CD4-positive, alpha-beta memory T cell (primary cell): ENCODE data around the gene BLOC1S4. TPM values are rescaled to one million over a fixed set of nuclear protein-coding genes. Genes with fewer than 3 reads are reported as not detected.

Experiments
- CTCF ChIA-PET: fragments of 350-600 bp; sonication (Branson Sonifier 250); formaldehyde crosslinking; loops from one replicate; lab custom pipeline; 2021; ENCODE audit warnings: inconsistent platforms; ENCODE audit not compliant: partially characterized antibody; lab: Charles Lee
- POLR2A ChIA-PET: fragments of 350-600 bp; sonication (Branson Sonifier 250); formaldehyde crosslinking; loops from one replicate; lab custom pipeline; 2021; ENCODE audit not compliant: partially characterized antibody; lab: Charles Lee
- DNase-seq, 5 donors: peaks; one replicate each; pipeline versions ENCODE4 v3.0.0 to v3.0.0-alpha.2; 2020 to 2022; ENCODE audit warnings: mixed read lengths in 1 of 5
- H3K27ac ChIP-seq: one replicate; pipeline ENCODE4 v1.7.0; 2013; ENCODE audit warnings: low read depth, low read length
- H3K27me3 ChIP-seq: 2 replicates; pipeline ENCODE4 v1.7.0; 2013; ENCODE audit warnings: mild to moderate bottlenecking, low read length, moderate library complexity; ENCODE audit not compliant: insufficient read depth
- H3K36me3 ChIP-seq: 2 replicates; pipeline ENCODE4 v1.7.0; 2013; ENCODE audit warnings: mild to moderate bottlenecking, low read length, moderate library complexity; ENCODE audit not compliant: insufficient read depth
- H3K4me1 ChIP-seq: 2 replicates; pipeline ENCODE4 v1.7.0; 2013; ENCODE audit warnings: mild to moderate bottlenecking, low read length, moderate library complexity; ENCODE audit not compliant: insufficient read depth
- H3K4me3 ChIP-seq, 2 donors: one replicate each; pipeline ENCODE4 v1.7.0; 2013; ENCODE audit warnings: low read length in 2 of 2, mild to moderate bottlenecking in 1 of 2
- H3K9me3 ChIP-seq, 2 donors: one replicate each; pipeline ENCODE4 v1.7.0; 2013; ENCODE audit warnings: low read length in 2 of 2, control low read depth in 1 of 2; ENCODE audit not compliant: control insufficient read depth in 1 of 2
- H3K27ac Mint-ChIP-seq, 7 donors: one replicate each; pipeline ENCODE4 v1.8.0; 2020 to 2021; ENCODE audit warnings: mixed read lengths in 7 of 7, mild to moderate bottlenecking in 6 of 7, inconsistent platforms in 3 of 7, moderate library complexity in 3 of 7
- H3K27me3 Mint-ChIP-seq, 2 donors: one replicate each; pipeline ENCODE4 v1.8.0; 2020 to 2021; ENCODE audit warnings: mixed read lengths in 2 of 2
- H3K36me3 Mint-ChIP-seq, 2 donors: one replicate each; pipeline ENCODE4 v1.8.0; 2020 to 2021; ENCODE audit warnings: mixed read lengths in 2 of 2, inconsistent platforms in 1 of 2, mild to moderate bottlenecking in 1 of 2
- H3K4me1 Mint-ChIP-seq, 4 donors: one replicate each; pipeline ENCODE4 v1.8.0; 2020 to 2021; ENCODE audit warnings: mixed read lengths in 4 of 4, mild to moderate bottlenecking in 1 of 4
- H3K4me3 Mint-ChIP-seq, 8 donors: one replicate each; pipeline ENCODE4 v1.8.0; 2020 to 2021; ENCODE audit warnings: mixed read lengths in 8 of 8, mild to moderate bottlenecking in 7 of 8, moderate library complexity in 6 of 8, inconsistent platforms in 3 of 8
- H3K9me3 Mint-ChIP-seq, 8 donors: one replicate each; pipeline ENCODE4 v1.8.0; 2020 to 2021; ENCODE audit warnings: mixed read lengths in 8 of 8, mild to moderate bottlenecking in 5 of 8, inconsistent platforms in 3 of 8, moderate library complexity in 1 of 8
- intact Hi-C: fragments of 100-400 bp; cut with micrococcal nuclease; formaldehyde crosslinking; loops from one replicate; pipeline ENCODE4 v1.15.1; 2023
- polyA plus RNA-seq, 2 donors: library from polyadenylated mRNA; unstranded; fragments of 300-500 nt; fragmentation: Illumina TruSeq; gene quantifications; one replicate each; pipeline ENCODE4 v1.2.3, GENCODE V29; 2021
- total RNA-seq, 2 experiments: library from RNA; stranded (reverse); gene quantifications; one replicate each; pipeline ENCODE4 v1.2.3, GENCODE V29; 2021

Gene BLOC1S4
- total and polyA plus RNA-seq, 4 experiments from 2014 or later: 35.3 to 76.2 (median 55.2) TPM

DNA sequence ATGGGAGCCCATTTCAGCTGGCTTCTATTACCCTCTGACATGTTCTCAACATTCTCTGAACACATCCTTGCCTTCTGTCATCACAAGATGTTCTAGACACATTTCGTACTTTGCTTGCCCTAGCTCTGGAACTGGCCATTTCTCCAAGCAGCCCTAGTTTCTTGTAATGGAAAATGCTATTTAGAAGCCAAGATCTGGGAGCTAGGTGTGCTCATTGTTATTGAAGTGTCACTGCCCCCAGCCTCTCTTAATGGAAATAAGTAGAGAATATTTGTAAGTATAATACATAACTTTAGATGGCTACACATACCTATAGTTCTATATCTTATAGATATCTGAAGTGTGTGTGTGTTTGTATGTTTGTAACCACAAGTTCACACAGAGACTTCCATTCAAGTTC, 13.2 kb upstream of the BLOC1S4 start:
- no peak for DNase-seq
- Mint-ChIP-seq H3K4me3 (peak overlapping the region in 1 of 8 donors; percentile 49), H3K27me3 (no peaks in the 10 kb centered on the region), H3K36me3 (peaks cover 49 to 50% of the 10 kb centered on the region in 2 donors), H3K4me1 (peaks cover 59 to 82% (median 71%) of the 10 kb centered on the region in 4 donors), H3K27ac (peak overlapping the region in 6 of 7 donors; percentile 29 to 84 (median 52)), H3K9me3 (no peaks in the 10 kb centered on the region)
- Histone ChIP-seq H3K4me3 (no peak overlapping the region), H3K36me3 (peaks cover 16% of the 10 kb centered on the region), H3K9me3 (no peaks in the 10 kb centered on the region), H3K27ac (no peak overlapping the region), H3K27me3 (no peaks in the 10 kb centered on the region), H3K4me1 (peaks cover 73% of the 10 kb centered on the region)
- CTCF ChIA-PET: interaction anchor here (0.7 to 12.1 kb wide), 4 partner anchors 12 to 27 kb away, joined by 3 to 189 read pairs (median 6); a partner anchor contains a TSS
- intact Hi-C loops: no loop called here
- POLR2A ChIA-PET: interaction anchor here (1.0 to 34.5 kb wide), 6 partner anchors 9 to 62 kb away, joined by 3 to 1401 read pairs (median 24); partner anchors contain the start of genes BLOC1S4, MRFAP1 and S100P

DNA sequence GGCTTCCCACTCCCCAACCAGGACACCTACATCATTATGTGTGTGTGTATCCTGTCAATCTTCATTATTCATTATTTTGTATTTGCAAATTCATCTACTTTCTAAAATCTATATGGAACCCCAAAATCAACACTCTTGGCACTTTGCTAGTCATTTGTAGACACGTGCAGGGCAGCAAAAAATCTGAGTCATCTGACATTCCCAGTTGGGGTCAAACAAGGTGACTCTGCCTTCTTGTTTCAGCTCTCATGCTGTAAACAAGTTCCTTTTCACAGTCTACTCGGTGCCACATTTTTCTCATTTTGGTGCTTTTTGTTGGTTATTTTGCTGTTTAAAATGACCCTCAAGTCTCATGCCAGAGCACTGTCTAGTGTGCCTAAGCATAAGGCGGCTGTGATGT, 12.2 kb upstream of the BLOC1S4 start:
- H3K27ac ChIP-seq: no peak overlapping the region
- peaks cover 55 to 56% of the 10 kb centered on the region in 2 donors for H3K36me3 Mint-ChIP-seq
- CTCF ChIA-PET: interaction anchor here (2.0 to 12.1 kb wide), 4 partner anchors 13 to 170 kb away, joined by 5 to 189 read pairs (median 8); partner anchors contain the start of gene BLOC1S4
- peaks cover 73% of the 10 kb centered on the region for H3K4me1 ChIP-seq
- H3K4me1 Mint-ChIP-seq: peaks cover 63 to 84% (median 72%) of the 10 kb centered on the region in 4 donors
- no peak overlapping the region for H3K4me3 Mint-ChIP-seq
- intact Hi-C loops: no loop called here
- POLR2A ChIA-PET: interaction anchor here (0.7 to 34.5 kb wide), 6 partner anchors 10 to 81 kb away, joined by 3 to 1401 read pairs (median 27); partner anchors contain the start of genes BLOC1S4, MRFAP1 and S100P
- DNase-seq: no peak
- no peaks in the 10 kb centered on the region for H3K9me3 Mint-ChIP-seq
- peak overlapping the region; percentile 18 to 83 (median 52) for H3K27ac Mint-ChIP-seq
- peaks cover 16% of the 10 kb centered on the region for H3K36me3 ChIP-seq
- H3K27me3 ChIP-seq: no peaks in the 10 kb centered on the region
- H3K27me3 Mint-ChIP-seq: no peaks in the 10 kb centered on the region
- no peak overlapping the region for H3K4me3 ChIP-seq
- no peaks in the 10 kb centered on the region for H3K9me3 ChIP-seq

DNA sequence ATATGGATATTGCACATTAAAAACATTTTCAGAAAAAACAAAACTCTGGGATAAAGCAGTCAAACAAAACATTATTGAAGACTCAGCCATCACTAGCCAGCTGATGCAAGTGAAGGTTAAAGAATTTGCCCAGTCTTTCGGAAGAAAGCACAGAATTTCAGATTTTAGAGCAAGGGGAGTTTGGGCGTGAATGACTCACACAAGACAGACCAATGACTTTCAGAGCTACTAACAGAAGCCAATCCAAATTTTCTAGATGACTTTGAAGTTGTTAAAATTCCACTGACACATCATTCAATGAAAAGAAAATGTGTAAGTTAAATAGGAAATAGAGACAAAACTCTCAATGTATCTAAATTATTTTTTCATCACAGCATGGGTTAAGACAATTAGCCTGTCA, 10.3 kb upstream of the BLOC1S4 start:
- H3K9me3 Mint-ChIP-seq: no peaks in the 10 kb centered on the region
- intact Hi-C loops: no loop called here
- no peaks in the 10 kb centered on the region for H3K27me3 ChIP-seq
- ChIA-PET CTCF (interaction anchor here (1.4 to 12.1 kb wide), 6 partner anchors 11 to 168 kb away, joined by 4 to 189 read pairs (median 6); partner anchors contain the start of gene BLOC1S4), POLR2A (interaction anchor here (3.4 to 34.5 kb wide), 4 partner anchors 11 to 65 kb away, joined by 11 to 1401 read pairs (median 353); partner anchors contain the start of genes BLOC1S4, MRFAP1 and S100P)
- peaks cover 63% of the 10 kb centered on the region for H3K4me1 ChIP-seq
- H3K4me3 Mint-ChIP-seq: peak overlapping the region in 5 of 8 donors; percentile 18 to 100 (median 58)
- peak overlapping the region in 6 of 7 donors; percentile 47 to 90 (median 65) for H3K27ac Mint-ChIP-seq
- H3K4me3 ChIP-seq: no peak overlapping the region
- H3K27ac ChIP-seq: no peak overlapping the region
- no peaks in the 10 kb centered on the region for H3K27me3 Mint-ChIP-seq
- no peaks in the 10 kb centered on the region for H3K9me3 ChIP-seq
- peaks cover 55 to 84% (median 69%) of the 10 kb centered on the region in 4 donors for H3K4me1 Mint-ChIP-seq
- no peak for DNase-seq
- peaks cover 16% of the 10 kb centered on the region for H3K36me3 ChIP-seq
- H3K36me3 Mint-ChIP-seq: peaks cover 50 to 67% of the 10 kb centered on the region in 2 donors

DNA sequence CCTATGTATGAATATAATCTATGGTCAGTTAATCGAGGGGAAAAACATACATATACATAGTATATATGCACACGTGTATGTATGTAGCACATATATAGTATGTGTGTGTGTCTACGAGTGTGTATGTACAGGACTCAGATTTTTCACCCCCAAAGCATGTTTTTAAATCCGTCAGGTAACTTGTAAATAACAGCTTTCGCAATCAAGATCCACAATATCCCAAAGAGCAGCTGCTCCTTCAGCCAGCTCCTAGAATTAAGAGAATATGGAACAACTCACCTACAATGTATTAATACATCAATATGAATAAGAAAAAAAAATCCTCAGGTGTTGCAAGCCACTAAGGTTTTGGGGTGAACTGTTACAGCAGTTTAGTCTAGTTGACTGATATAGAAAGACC, 9.8 kb upstream of the BLOC1S4 start:
- no peak overlapping the region for H3K4me3 ChIP-seq
- intact Hi-C loops: no loop called here
- Mint-ChIP-seq H3K4me3 (peak overlapping the region in 7 of 8 donors; percentile 1 to 100 (median 79)), H3K27ac (peak overlapping the region in 6 of 7 donors; percentile 52 to 88 (median 80)), H3K36me3 (peaks cover 48 to 66% of the 10 kb centered on the region in 2 donors), H3K9me3 (no peaks in the 10 kb centered on the region), H3K4me1 (peaks cover 54 to 87% (median 68%) of the 10 kb centered on the region in 4 donors), H3K27me3 (no peaks in the 10 kb centered on the region)
- ChIA-PET POLR2A (interaction anchor here (2.3 to 34.5 kb wide), 5 partner anchors 10 to 362 kb away, joined by 10 to 1401 read pairs (median 43); partner anchors contain the start of genes BLOC1S4, GRPEL1, MRFAP1 and S100P), CTCF (interaction anchor here (0.8 to 12.1 kb wide), 7 partner anchors 10 to 31 kb away, joined by 3 to 189 read pairs (median 8); partner anchors contain the start of gene BLOC1S4)
- no peak overlapping the region for H3K27ac ChIP-seq
- DNase-seq: no peak
- H3K4me1 ChIP-seq: peaks cover 61% of the 10 kb centered on the region
- no peaks in the 10 kb centered on the region for H3K27me3 ChIP-seq
- peaks cover 16% of the 10 kb centered on the region for H3K36me3 ChIP-seq
- H3K9me3 ChIP-seq: no peaks in the 10 kb centered on the region

DNA sequence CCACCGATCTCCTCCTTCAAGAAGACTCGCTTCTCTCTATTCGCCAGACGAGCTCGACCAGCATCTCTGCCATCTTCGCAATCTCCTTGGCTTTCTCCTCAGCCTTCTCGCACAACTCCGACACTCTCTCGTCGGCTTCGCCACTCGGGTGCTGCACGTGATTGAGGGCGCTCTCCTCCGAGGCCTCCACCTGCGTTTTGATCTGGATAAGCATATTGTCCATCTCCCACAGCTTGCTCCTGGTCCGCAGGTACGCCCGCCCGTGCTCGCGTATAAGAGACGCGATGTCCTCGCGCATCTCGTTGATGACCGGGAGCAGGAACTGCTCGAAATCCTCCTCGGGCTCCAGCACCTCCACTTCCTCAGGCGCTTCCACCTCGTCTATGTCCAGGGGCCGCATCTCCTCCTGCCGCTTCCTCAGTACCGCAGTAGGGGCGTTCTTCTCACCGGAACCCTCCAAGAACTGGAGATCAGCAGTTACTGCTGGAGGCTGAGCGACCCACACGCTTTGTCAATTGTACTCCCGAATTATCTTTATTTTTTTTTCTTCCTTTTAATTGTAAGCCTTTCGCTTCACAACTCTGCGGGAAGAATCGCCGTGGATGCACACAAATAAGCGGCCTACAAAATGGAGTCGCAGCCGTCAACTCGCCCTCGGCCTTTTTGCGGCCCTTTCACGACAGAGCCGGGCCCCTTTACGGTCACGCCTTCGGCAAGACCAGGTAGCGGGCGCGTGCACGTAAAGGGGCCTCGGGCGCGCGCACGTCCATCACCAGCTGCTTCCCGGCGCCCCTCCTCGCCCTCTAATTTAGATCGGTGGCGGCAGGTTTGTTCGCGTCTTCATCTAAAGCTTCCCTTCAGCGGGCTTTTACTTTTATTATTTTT, 6.5 kb upstream of the BLOC1S4 start, which contains the start of gene MRFAP1L1:
TSS of gene MRFAP1L1 (minus strand) at position 636 of the 885 bp plus-strand sequence. CDS start at position 400, 236 bp downstream.
- intact Hi-C loops: loop anchor here (1.0 to 2.0 kb wide), 6 partner anchors 8 to 73 kb away; partner anchors contain the start of genes KIAA0232 and MRFAP1
- Mint-ChIP-seq H3K36me3 (peaks cover 33 to 50% of the 10 kb centered on the region in 2 donors), H3K4me1 (peaks cover 44 to 71% (median 55%) of the 10 kb centered on the region in 4 donors)

DNA sequence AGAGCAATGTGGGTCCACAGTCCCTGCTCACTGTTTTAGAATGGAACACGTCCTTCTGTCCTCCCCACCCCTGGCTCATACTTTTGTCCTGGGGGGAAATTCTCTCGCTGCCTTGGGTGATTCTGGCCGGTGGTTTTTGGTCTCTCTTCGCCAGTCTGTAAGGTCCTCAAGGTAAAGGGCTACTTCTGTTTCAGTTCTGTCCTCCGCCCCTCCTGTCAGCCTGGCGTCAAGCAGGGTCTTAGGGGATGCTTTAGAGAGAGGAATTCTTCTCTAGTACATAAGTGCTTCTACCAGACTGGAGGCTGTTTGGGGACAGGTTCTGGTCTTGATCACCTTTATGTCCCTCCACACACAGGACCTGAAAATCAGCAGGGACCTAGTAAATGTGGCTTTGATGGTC, 5.7 kb upstream of the BLOC1S4 start:
- H3K4me3 Mint-ChIP-seq: peak overlapping the region; percentile 97 to 100 (median 99)
- H3K36me3 ChIP-seq: peaks cover 10% of the 10 kb centered on the region
- peaks cover 46% of the 10 kb centered on the region for H3K4me1 ChIP-seq
- peak overlapping the region; percentile 49 to 74 for H3K4me3 ChIP-seq
- peaks cover 25 to 42% of the 10 kb centered on the region in 2 donors for H3K36me3 Mint-ChIP-seq
- no peaks in the 10 kb centered on the region for H3K9me3 Mint-ChIP-seq
- ChIA-PET POLR2A (interaction anchor here (0.7 to 34.5 kb wide), 14 partner anchors 8 to 359 kb away, joined by 3 to 1401 read pairs (median 4); partner anchors contain the start of genes KIAA0232, MRFAP1, S100P and TBC1D14), CTCF (interaction anchor here (0.8 to 12.1 kb wide), 10 partner anchors 8 to 163 kb away, joined by 3 to 189 read pairs (median 6); a partner anchor contains a TSS)
- H3K4me1 Mint-ChIP-seq: peaks cover 37 to 63% (median 51%) of the 10 kb centered on the region in 4 donors
- H3K27me3 ChIP-seq: no peaks in the 10 kb centered on the region
- no peaks in the 10 kb centered on the region for H3K9me3 ChIP-seq
- no peaks in the 10 kb centered on the region for H3K27me3 Mint-ChIP-seq
- peak overlapping the region; percentile 95 for H3K27ac ChIP-seq
- peak overlapping the region; percentile 99 to 100 (median 99) for H3K27ac Mint-ChIP-seq
- intact Hi-C loops: no loop called here
- no peak for DNase-seq

More for the DNA sequence above, 6.5 kb upstream of the BLOC1S4 start, which contains the start of gene MRFAP1L1:
- peaks cover 10% of the 10 kb centered on the region for H3K36me3 ChIP-seq
- H3K9me3 Mint-ChIP-seq: no peaks in the 10 kb centered on the region
- peak; percentile 96 to 98 (median 97) for DNase-seq
- peak within 1 kb of the TSS; percentile 97 to 100 (median 99) for H3K4me3 Mint-ChIP-seq
- peak within 1 kb of the TSS; percentile 95 for H3K27ac ChIP-seq
- peaks cover 51% of the 10 kb centered on the region for H3K4me1 ChIP-seq
- ChIA-PET POLR2A (interaction anchor here (0.7 to 34.5 kb wide), 16 partner anchors 9 to 360 kb away, joined by 3 to 1401 read pairs (median 4); partner anchors contain the start of genes KIAA0232, MRFAP1, S100P and TADA2B), CTCF (interaction anchor here (0.8 to 12.1 kb wide), 11 partner anchors 8 to 164 kb away, joined by 3 to 189 read pairs (median 6); partner anchors contain the start of gene S100P)
- H3K9me3 ChIP-seq: no peaks in the 10 kb centered on the region
- H3K27me3 Mint-ChIP-seq: no peaks in the 10 kb centered on the region
- peak within 1 kb of the TSS; percentile 74 to 84 for H3K4me3 ChIP-seq
- H3K27ac Mint-ChIP-seq: peak within 1 kb of the TSS; percentile 99 to 100 (median 99)
- no peaks in the 10 kb centered on the region for H3K27me3 ChIP-seq
